ENCODE data around the gene TSPAN3. TPM values are rescaled to one million over a fixed set of nuclear protein-coding genes. Genes with fewer than 3 reads are reported as not detected.

Gene TSPAN3
- total RNA-seq, 2 donors from 2014 or later, result 215 to 256 TPM

DNA sequence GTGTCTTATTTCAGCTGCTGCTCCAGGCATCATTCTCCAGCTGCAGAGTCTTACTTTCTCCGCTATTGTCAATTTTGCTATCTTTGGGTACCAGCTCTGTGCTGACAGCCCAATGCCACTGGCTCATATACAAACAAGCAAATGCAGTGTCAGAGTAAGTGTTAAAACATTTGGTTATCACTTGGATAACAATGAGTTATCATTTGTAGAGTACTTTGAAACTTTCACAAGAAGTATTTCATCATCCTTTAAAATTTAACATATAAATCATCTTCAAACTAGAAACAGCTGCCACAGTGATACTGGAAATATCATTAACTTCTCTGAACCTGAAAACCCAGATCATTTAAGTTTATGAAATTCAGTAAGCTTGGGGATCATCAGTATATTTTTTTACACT is 13.8 kb downstream of the TSPAN3 start:
- Histone ChIP-seq H3K9me3 (no peaks in the 10 kb centered on the region), H3K4me1 (ENCODE audit: control insufficient read depth in 1 of 2, low read depth in 2 of 2) (peaks cover 14 to 32% of the 10 kb centered on the region in 2 donors), H3K4me3 (no peak overlapping the region), H3K27ac (no peak overlapping the region), H3K36me3 (no peaks in the 10 kb centered on the region), H3K27me3 (replicated peaks; ENCODE audit: insufficient read depth) (no peaks in the 10 kb centered on the region)
- TF ChIP-seq, protein P1, sequence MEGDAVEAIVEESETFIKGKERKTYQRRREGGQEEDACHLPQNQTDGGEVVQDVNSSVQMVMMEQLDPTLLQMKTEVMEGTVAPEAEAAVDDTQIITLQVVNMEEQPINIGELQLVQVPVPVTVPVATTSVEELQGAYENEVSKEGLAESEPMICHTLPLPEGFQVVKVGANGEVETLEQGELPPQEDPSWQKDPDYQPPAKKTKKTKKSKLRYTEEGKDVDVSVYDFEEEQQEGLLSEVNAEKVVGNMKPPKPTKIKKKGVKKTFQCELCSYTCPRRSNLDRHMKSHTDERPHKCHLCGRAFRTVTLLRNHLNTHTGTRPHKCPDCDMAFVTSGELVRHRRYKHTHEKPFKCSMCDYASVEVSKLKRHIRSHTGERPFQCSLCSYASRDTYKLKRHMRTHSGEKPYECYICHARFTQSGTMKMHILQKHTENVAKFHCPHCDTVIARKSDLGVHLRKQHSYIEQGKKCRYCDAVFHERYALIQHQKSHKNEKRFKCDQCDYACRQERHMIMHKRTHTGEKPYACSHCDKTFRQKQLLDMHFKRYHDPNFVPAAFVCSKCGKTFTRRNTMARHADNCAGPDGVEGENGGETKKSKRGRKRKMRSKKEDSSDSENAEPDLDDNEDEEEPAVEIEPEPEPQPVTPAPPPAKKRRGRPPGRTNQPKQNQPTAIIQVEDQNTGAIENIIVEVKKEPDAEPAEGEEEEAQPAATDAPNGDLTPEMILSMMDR (IDR thresholded peaks at IDR 0.05), result no peak
- no peak for ATAC-seq (ENCODE audit: insufficient number of reproducible peaks, low FRiP score, low read depth)
- no peak for DNase-seq (ENCODE audit: low spot score)

DNA sequence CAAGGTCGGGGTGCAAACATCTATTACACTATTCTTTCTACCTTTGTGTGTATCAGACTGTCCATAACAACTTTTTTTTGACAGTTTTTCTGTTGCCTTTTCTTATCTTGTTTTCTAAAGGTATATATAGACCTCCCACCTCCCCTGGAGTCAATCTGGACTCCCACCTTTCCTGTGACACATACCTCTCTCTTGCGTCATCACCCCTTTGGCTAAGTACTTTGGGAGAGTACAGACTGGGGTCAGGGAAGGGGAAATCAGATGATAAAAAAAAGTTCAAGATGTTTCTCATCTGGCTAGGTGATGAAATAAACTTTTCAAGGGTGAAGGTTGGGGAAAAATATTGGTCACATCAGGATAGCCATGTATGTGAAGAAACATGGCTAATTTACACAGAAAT is 17.2 kb downstream of the TSPAN3 start:
- ATAC-seq (ENCODE audit: insufficient number of reproducible peaks, low FRiP score, low read depth) (no peak), DNase-seq (ENCODE audit: low spot score) (no peak)
- Histone ChIP-seq H3K4me3 (no peak overlapping the region), H3K4me1 (ENCODE audit: control insufficient read depth in 1 of 2, low read depth in 2 of 2) (peaks cover 0 to 7% of the 10 kb centered on the region in 2 donors), H3K27ac (no peak overlapping the region), H3K36me3 (no peaks in the 10 kb centered on the region), H3K27me3 (replicated peaks; ENCODE audit: insufficient read depth) (no peaks in the 10 kb centered on the region), H3K9me3 (no peaks in the 10 kb centered on the region)
- TF ChIP-seq, protein P1 (IDR thresholded peaks at IDR 0.05), result no peak

DNA sequence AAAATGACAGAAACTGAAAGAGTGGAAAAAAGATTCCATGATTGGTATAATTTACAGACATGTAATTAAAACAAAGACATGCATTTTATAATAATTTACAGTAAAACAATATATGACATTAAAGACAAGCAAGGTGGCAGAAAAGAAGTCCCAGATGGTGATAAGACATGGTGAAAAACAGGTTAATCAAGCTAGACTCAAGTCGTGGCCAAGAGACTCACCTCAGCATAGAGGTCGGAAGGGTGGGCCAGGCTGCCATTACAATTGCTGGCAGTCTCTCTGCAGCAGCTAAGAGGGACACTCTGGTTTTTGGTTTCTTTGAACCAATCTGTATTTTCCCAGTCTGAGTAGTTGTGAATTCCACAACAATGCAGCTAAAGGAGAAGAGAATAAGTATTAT is 18.4 kb downstream of the TSPAN3 start:
- DNase-seq (ENCODE audit: low spot score) (no peak), ATAC-seq (ENCODE audit: insufficient number of reproducible peaks, low FRiP score, low read depth) (no peak)
- no peaks in the 10 kb centered on the region for H3K9me3 ChIP-seq
- TF ChIP-seq, protein P1 (IDR thresholded peaks at IDR 0.05), result no peak
- no peak overlapping the region for H3K4me3 ChIP-seq
- H3K27ac ChIP-seq, result no peak overlapping the region
- H3K36me3 ChIP-seq, result no peaks in the 10 kb centered on the region
- H3K27me3 ChIP-seq (replicated peaks; ENCODE audit: insufficient read depth), result no peaks in the 10 kb centered on the region
- H3K4me1 ChIP-seq (ENCODE audit: control insufficient read depth in 1 of 2, low read depth in 2 of 2), result peaks cover 0 to 7% of the 10 kb centered on the region in 2 donors

DNA sequence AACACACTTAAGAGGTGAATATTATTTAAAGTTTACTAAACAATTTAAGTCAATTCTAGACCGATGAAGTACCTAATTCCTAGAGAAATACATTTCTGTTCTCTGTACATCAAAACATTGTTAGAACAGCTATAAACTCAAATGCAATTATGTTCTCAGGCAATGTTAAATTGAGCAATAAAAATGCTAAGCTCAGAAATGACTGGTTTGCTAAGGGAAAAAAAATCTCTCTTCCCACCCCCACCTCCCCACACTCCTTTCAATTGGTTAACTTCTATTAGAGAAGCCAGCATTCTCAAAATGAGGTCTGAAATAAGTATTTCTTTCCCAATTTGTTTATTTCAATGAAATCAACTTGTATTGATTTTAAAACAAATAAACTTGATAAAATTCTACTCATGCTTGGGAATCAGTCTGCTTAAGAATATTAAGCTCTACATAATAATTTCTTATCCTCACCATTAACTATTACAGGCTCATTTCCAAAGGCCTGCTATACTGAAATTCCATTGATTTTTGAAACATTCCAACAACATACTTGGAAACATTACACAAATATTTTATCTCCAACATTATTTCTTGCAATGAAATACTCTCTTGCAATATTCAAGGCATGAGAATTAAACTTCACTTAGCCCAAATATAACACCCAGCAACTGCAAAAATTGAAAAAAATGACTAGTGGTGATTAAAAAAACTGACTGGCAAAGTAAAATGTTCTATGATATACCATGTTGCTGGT is 22.6 kb downstream of the TSPAN3 start:
- Histone ChIP-seq H3K27ac (no peak overlapping the region), H3K27me3 (replicated peaks; ENCODE audit: insufficient read depth) (no peaks in the 10 kb centered on the region), H3K36me3 (peaks cover 6% of the 10 kb centered on the region), H3K4me3 (no peak overlapping the region), H3K9me3 (no peaks in the 10 kb centered on the region), H3K4me1 (ENCODE audit: control insufficient read depth in 1 of 2, low read depth in 2 of 2) (peaks cover 6 to 16% of the 10 kb centered on the region in 2 donors)
- ATAC-seq (ENCODE audit: insufficient number of reproducible peaks, low FRiP score, low read depth), result no peak
- DNase-seq (ENCODE audit: low spot score), result no peak
- TF ChIP-seq, protein P1 (IDR thresholded peaks at IDR 0.05), result no peak

DNA sequence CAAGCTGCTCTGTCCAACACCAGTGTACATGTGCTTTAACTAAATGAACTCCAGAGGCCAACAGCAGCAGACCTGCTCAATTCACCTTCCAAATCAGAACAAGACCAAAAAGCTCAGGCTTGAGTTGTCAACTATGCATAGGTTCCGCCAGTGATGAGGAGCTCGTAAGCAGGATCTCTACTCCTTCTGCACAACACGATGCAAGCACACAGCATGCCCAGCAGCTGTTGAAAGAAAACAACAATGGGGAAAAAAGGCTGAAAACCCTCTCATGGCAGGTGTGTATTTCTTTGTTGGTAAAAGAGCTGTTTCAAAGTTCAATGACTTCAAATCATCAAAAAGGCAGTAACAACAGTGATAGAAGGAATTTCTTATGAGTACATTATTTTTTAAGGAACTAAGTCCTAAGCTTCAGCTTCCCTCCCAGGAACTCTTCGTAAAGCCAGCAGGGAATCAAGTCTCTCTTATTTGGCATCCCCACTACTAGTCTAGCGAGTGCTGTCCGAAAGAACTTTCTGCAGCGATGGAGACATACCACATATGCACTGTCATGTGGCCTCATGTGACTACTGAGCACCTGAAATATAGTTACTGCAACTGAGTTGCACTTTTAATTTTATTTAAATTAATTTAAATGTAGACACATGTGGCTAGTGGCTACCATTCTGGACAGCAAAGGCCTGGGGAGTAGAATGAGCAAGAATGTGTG is 24.1 kb downstream of the TSPAN3 start:
- ATAC-seq (ENCODE audit: insufficient number of reproducible peaks, low FRiP score, low read depth), result no peak
- TF ChIP-seq, protein P1 (IDR thresholded peaks at IDR 0.05), result no peak
- no peaks in the 10 kb centered on the region for H3K9me3 ChIP-seq
- peaks cover 6% of the 10 kb centered on the region for H3K36me3 ChIP-seq
- no peak for DNase-seq (ENCODE audit: low spot score)
- H3K4me3 ChIP-seq, result no peak overlapping the region
- no peaks in the 10 kb centered on the region for H3K27me3 ChIP-seq (replicated peaks; ENCODE audit: insufficient read depth)
- peaks cover 6 to 16% of the 10 kb centered on the region in 2 donors for H3K4me1 ChIP-seq (ENCODE audit: control insufficient read depth in 1 of 2, low read depth in 2 of 2)
- no peak overlapping the region for H3K27ac ChIP-seq

Data from thoracic aorta (tissue), 2 donors.